ENCODE measurements around the gene CACNG3.

CACNG3 gene

DNA sequence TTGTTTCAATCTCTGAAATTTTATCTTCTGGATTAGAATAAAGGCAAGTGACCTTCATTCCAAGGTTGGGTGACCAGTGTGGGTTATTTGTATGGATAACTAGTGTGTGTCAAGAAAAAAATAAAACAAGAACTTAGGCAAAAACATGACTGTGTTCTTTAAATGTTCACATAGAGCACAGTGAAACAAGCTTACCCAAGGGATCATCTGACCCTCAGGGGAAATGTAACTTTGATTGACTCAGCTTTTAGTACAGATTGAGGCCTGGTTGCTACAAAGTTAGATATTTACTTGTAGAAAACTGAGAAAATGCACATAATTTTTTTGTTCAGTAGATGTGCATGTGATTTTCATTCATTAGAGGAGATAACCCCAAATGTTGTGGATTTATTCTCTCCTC, 6.7 kb downstream of the CACNG3 start:
- no peaks in the 10 kb centered on the region for H3K9me3 Mint-ChIP-seq
- H3K27me3 Mint-ChIP-seq (ENCODE audit: low read depth) = peaks cover 15% of the 10 kb centered on the region
- no peaks in the 10 kb centered on the region for H3K4me1 Mint-ChIP-seq
- H3K4me3 Mint-ChIP-seq = no peak overlapping the region
- H3K27ac Mint-ChIP-seq = no peak overlapping the region
- TF ChIP-seq, protein P1, sequence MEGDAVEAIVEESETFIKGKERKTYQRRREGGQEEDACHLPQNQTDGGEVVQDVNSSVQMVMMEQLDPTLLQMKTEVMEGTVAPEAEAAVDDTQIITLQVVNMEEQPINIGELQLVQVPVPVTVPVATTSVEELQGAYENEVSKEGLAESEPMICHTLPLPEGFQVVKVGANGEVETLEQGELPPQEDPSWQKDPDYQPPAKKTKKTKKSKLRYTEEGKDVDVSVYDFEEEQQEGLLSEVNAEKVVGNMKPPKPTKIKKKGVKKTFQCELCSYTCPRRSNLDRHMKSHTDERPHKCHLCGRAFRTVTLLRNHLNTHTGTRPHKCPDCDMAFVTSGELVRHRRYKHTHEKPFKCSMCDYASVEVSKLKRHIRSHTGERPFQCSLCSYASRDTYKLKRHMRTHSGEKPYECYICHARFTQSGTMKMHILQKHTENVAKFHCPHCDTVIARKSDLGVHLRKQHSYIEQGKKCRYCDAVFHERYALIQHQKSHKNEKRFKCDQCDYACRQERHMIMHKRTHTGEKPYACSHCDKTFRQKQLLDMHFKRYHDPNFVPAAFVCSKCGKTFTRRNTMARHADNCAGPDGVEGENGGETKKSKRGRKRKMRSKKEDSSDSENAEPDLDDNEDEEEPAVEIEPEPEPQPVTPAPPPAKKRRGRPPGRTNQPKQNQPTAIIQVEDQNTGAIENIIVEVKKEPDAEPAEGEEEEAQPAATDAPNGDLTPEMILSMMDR (IDR thresholded peaks at IDR 0.05; ENCODE audit: unreplicated experiment in 3 of 3) = no peak
- no peaks in the 10 kb centered on the region for H3K36me3 Mint-ChIP-seq (ENCODE audit: low read depth)

DNA sequence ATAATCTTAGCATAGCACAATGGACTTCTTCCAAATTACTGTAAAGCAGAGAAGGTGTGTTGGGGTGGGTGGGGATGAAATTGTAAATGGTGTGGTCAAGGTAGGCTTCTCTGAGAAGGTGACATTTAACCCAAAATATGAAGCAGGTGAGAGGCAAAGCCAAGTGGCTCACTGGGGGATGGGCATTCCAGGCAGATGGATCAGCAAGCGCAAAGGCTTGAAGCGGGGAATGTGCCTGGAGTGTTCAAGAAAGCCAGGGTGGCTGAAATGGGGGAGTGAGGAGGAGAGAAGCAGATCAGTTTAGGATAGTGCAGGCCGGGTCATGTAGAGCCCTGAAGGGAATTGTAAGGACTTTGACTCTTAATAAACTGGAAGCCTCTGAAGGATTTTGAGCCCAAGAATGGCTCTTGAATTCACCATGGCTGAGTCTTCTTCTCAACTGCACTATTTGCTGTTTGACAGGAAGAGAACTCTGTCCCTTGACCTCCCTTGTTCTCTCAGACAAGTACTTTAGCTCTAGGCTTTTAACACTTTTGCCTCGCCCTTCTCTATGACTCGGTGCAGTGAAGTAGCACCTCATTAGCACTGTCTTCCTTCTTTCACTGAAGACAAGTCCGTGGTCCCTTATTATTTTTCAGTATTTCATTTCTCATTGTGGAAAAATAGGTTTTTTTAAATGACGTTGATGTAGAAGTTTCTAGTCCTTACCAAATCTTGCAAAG, 14.7 kb downstream of the CACNG3 start:
- Mint-ChIP-seq H3K4me1 (no peaks in the 10 kb centered on the region), H3K9me3 (no peaks in the 10 kb centered on the region), H3K36me3 (ENCODE audit: low read depth) (no peaks in the 10 kb centered on the region), H3K27ac (no peak overlapping the region), H3K27me3 (ENCODE audit: low read depth) (peaks cover 13% of the 10 kb centered on the region), H3K4me3 (no peak overlapping the region)
- TF ChIP-seq, protein P1 (IDR thresholded peaks at IDR 0.05; ENCODE audit: unreplicated experiment in 3 of 3) = no peak

DNA sequence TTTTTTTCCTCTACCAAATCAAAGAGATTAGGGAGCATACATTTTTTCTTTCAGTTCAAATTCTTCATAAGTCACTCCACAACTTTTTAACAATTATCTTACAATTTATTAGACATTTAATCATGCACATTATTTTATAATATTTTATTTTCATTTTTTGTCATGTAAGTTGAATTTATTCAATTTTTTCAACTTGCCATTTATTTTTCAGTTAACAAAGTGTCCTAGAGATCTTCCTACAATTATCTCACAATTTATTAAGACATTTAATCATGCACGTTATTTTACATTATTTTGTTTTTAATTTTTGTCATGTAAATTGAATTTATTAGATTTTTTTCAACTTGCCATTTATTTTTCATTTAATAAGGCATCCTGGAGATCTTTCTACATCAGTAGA, 16.2 kb downstream of the CACNG3 start:
- Mint-ChIP-seq H3K27ac (no peak overlapping the region), H3K27me3 (ENCODE audit: low read depth) (peaks cover 17% of the 10 kb centered on the region), H3K4me3 (no peak overlapping the region), H3K4me1 (no peaks in the 10 kb centered on the region), H3K9me3 (no peaks in the 10 kb centered on the region), H3K36me3 (ENCODE audit: low read depth) (no peaks in the 10 kb centered on the region)
- TF ChIP-seq, protein P1 (IDR thresholded peaks at IDR 0.05; ENCODE audit: unreplicated experiment in 3 of 3) = no peak

DNA sequence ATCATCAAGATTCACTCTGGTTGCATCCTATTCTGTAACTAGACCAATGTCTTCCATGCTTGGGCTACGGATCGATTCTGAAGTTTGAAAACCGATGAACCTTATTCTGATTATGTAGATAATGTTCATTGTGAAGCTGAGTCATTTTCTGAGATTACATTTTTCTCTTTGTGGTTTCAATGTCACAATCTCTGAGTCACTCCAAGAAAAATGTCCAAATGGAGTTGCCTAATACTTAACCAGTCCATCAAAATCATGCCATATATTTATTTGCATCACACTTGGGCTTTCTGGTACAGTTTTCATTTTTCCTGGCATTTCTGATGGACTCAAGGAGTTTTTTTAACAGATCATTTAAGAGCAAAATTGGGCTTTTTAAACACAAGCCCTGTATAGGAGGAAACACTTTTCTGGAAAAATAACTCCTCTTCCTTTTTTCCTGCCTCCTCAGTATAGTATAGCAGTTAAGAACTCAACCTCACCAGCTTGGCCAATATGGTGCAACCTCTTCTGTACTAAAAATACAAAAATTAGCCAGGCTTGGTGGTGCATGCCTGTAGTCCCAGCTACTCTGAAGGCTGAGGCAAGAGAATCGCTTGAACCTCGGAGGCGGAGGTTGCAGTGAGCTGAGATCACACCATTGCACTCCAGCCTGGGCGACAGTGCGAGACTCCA, 17.5 kb downstream of the CACNG3 start:
- TF ChIP-seq, protein P1 (IDR thresholded peaks at IDR 0.05; ENCODE audit: unreplicated experiment in 3 of 3) = no peak
- peaks cover 13% of the 10 kb centered on the region for H3K27me3 Mint-ChIP-seq (ENCODE audit: low read depth)
- no peaks in the 10 kb centered on the region for H3K4me1 Mint-ChIP-seq
- no peak overlapping the region for H3K27ac Mint-ChIP-seq
- no peak overlapping the region for H3K4me3 Mint-ChIP-seq
- no peaks in the 10 kb centered on the region for H3K9me3 Mint-ChIP-seq
- H3K36me3 Mint-ChIP-seq (ENCODE audit: low read depth) = no peaks in the 10 kb centered on the region

DNA sequence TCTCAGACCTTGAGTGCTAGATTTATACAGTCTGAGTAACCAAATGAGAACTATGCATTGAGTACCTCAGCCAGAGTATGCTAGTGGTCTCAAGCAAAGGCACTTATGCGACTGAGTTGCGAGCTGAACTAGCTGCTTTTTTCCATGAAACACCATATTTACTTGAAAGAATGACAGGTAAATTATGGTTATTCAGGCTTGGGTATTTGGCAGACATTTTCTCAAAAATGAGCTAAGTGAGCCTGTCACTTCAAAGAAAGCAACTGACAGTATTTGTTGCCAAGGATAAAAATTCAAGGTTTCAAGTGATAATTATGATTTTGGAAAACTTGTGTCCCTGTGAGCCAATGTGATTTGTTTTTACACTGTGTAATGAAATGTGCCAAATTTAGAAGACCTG, 19.3 kb downstream of the CACNG3 start:
- Mint-ChIP-seq H3K36me3 (ENCODE audit: low read depth) (no peaks in the 10 kb centered on the region), H3K4me1 (no peaks in the 10 kb centered on the region), H3K9me3 (no peaks in the 10 kb centered on the region), H3K27me3 (ENCODE audit: low read depth) (peaks cover 7% of the 10 kb centered on the region), H3K27ac (no peak overlapping the region), H3K4me3 (no peak overlapping the region)
- TF ChIP-seq, protein P1 (IDR thresholded peaks at IDR 0.05; ENCODE audit: unreplicated experiment in 3 of 3) = no peak

Measured in nephron (organoid).